Endothelial cell of umbilical vein (primary cell): ENCODE data around the gene DPY19L3. TPM values are rescaled to one million over a fixed set of nuclear protein-coding genes. Genes with fewer than 3 reads are reported as not detected.

Source experiments
- BruUV-seq: library from RNA; stranded (reverse); fragments of 400-500 nt; replicated peaks from 2 replicates; lab custom pipeline; 2021; lab: Mats Ljungman, UMichigan
- CTCF ChIA-PET: fragments of 300-600, 350-600 bp; sonication (Branson Sonifier 250); formaldehyde crosslinking; loops from one replicate; lab custom pipeline; 2021; ENCODE audit warnings: antibody characterized with exemption, inconsistent platforms; lab: Charles Lee
- POLR2A ChIA-PET: fragments of 300-600, 350-600 bp; sonication (Branson Sonifier 250); formaldehyde crosslinking; loops from one replicate; lab custom pipeline; 2021; ENCODE audit warnings: antibody characterized with exemption, inconsistent platforms; lab: Charles Lee
- DNase-seq: peaks from one replicate; pipeline ENCODE4 v3.0.0-alpha.2; 2011; ENCODE audit warnings: low read depth, low spot score
- FAIRE-seq: peaks from 2 replicates; lab custom pipeline; 2011; peaks lifted over from hg19 to GRCh38; lab: Jason Lieb, UNC
- H2AFZ ChIP-seq: 2 replicates; pipeline ENCODE4 v1.6.0; 2012; ENCODE audit warnings: low read depth, low read length, control low read depth, inconsistent platforms
- H3K27ac ChIP-seq: 2 replicates; pipeline ENCODE4 v1.5.1; 2011; ENCODE audit warnings: low read depth, mild to moderate bottlenecking, control low read depth, low read length, moderate library complexity; ENCODE audit not compliant: insufficient read depth
- H3K27me3 ChIP-seq, 2 experiments: 2 replicates each; pipeline versions ENCODE4 v1.6.0 to v1.6.1; 2011; ENCODE audit warnings: low read length in 2 of 2, mixed read lengths in 1 of 2; ENCODE audit not compliant: control insufficient read depth in 2 of 2, insufficient read depth in 2 of 2
- H3K36me3 ChIP-seq, 2 experiments: 2 replicates in 1 of 2; 3 replicates in 1 of 2; pipeline ENCODE4 v1.5.1; 2011; ENCODE audit warnings: low read length in 2 of 2, mild to moderate bottlenecking in 1 of 2, moderate library complexity in 1 of 2; ENCODE audit not compliant: control insufficient read depth in 2 of 2, insufficient read depth in 2 of 2; ENCODE audit errors: extremely low read depth in 1 of 2
- H3K4me1 ChIP-seq: 3 replicates; pipeline ENCODE4 v1.5.1; 2011; ENCODE audit warnings: mild to moderate bottlenecking, low read length; ENCODE audit not compliant: control insufficient read depth, insufficient read depth; ENCODE audit errors: extremely low read depth
- H3K4me2 ChIP-seq: 2 replicates; pipeline ENCODE4 v1.6.1; 2011; ENCODE audit warnings: low read length, control low read depth, mixed read lengths; ENCODE audit not compliant: insufficient read depth
- H3K4me3 ChIP-seq, 3 experiments: fragments of 200-600 bp in 1 of 3; sonication (generic), shearing (Covaris generic) in 1 of 3; replicated peaks in 1 of 3; 2 replicates each; pipeline ENCODE4 v1.5.1; 2011 to 2016; ENCODE audit warnings: control low read depth in 3 of 3, low read length in 3 of 3, mild to moderate bottlenecking in 2 of 3, inconsistent platforms in 1 of 3, low read depth in 1 of 3, moderate library complexity in 1 of 3; ENCODE audit not compliant: insufficient read depth in 1 of 3
- H3K79me2 ChIP-seq: 2 replicates; pipeline ENCODE4 v1.6.0; 2012; ENCODE audit warnings: low read length, inconsistent platforms; ENCODE audit not compliant: control insufficient read depth, insufficient read depth
- H3K9ac ChIP-seq: replicated peaks from 2 replicates; pipeline ENCODE3; 2011; ENCODE audit warnings: low read length, control low read depth; ENCODE audit not compliant: insufficient read depth; ENCODE audit errors: extremely low read depth
- H3K9me1 ChIP-seq: replicated peaks from 3 replicates; pipeline ENCODE4 v1.6.0; 2011; ENCODE audit warnings: mild to moderate bottlenecking, low read length; ENCODE audit not compliant: control insufficient read depth, insufficient read depth; ENCODE audit errors: extremely low read depth
- H3K9me3 ChIP-seq: replicated peaks from 2 replicates; pipeline ENCODE4 v1.5.1; 2012; ENCODE audit warnings: low read length, inconsistent platforms; ENCODE audit not compliant: control insufficient read depth, insufficient read depth
- H4K20me1 ChIP-seq: replicated peaks from 2 replicates; pipeline ENCODE3; 2011; ENCODE audit warnings: mild to moderate bottlenecking, low read length; ENCODE audit not compliant: control insufficient read depth, insufficient read depth; ENCODE audit errors: extremely low read depth
- CTCF ChIP-seq, 2 donors: IDR thresholded peaks; 1 replicate in 1 of 2; 2 replicates in 1 of 2; pipeline ENCODE4 v1.5.1; 2011; ENCODE audit warnings: low read length in 2 of 2, mild to moderate bottlenecking in 2 of 2, moderate library complexity in 2 of 2, control low read depth in 1 of 2, inconsistent platforms in 1 of 2, low read depth in 1 of 2; ENCODE audit not compliant: insufficient read depth in 1 of 2; ENCODE audit errors: extremely low read depth in 1 of 2
- EZH2 ChIP-seq: IDR thresholded peaks from 2 replicates; pipeline ENCODE4 v1.6.1; 2012; ENCODE audit warnings: borderline replicate concordance, low read depth, mild to moderate bottlenecking, moderate library complexity, low read length, inconsistent platforms; ENCODE audit not compliant: severe bottlenecking
- FOS ChIP-seq: IDR thresholded peaks from 2 replicates; pipeline ENCODE4 v1.6.1; 2011; ENCODE audit warnings: mild to moderate bottlenecking, low read length, moderate library complexity, borderline replicate concordance; ENCODE audit not compliant: insufficient read depth
- GATA2 ChIP-seq: IDR thresholded peaks from 2 replicates; pipeline ENCODE4 v1.7.0; 2011; ENCODE audit warnings: low read depth, mild to moderate bottlenecking, moderate library complexity, mixed read lengths, low read length; ENCODE audit not compliant: insufficient read length, insufficient read depth
- JUN ChIP-seq: IDR thresholded peaks from 2 replicates; pipeline ENCODE4 v1.6.1; 2011; ENCODE audit warnings: borderline replicate concordance, low read depth; ENCODE audit not compliant: insufficient read length, insufficient read depth
- MAX ChIP-seq: IDR thresholded peaks from 2 replicates; pipeline ENCODE4 v1.6.1; 2011; ENCODE audit not compliant: insufficient read depth, insufficient read length
- MYC ChIP-seq: IDR thresholded peaks from one replicate; pipeline ENCODE4 v1.6.1; 2011; ENCODE audit warnings: mild to moderate bottlenecking, low read depth, low read length
- POLR2A ChIP-seq: IDR thresholded peaks from 2 replicates; pipeline ENCODE4 v1.6.1; 2012; ENCODE audit warnings: low read depth, mild to moderate bottlenecking, control low read depth, low read length
- POLR2AphosphoS5 ChIP-seq: IDR thresholded peaks from 2 replicates; pipeline ENCODE4 v1.6.1; 2012; ENCODE audit warnings: low read depth, mild to moderate bottlenecking, control low read depth, low read length, moderate library complexity; ENCODE audit not compliant: insufficient read depth
- dilution Hi-C: fragments of 300-500 bp; cut with MboI; formaldehyde crosslinking; loops from one replicate; pipeline ENCODE4 v1.15.0; 2019; ENCODE audit warnings: low sequenced_read_pairs; ENCODE audit not compliant: extremely low pct_ligation_motif_present
- intact Hi-C: fragments of 100-400 bp; cut with micrococcal nuclease; formaldehyde crosslinking; loops from one replicate; pipeline ENCODE4 v1.10.0; 2022
- polyA plus RNA-seq, 4 experiments: library from polyadenylated mRNA; depleted of rRNA in 3 of 4; stranded (reverse) in 3 of 4; unstranded in 1 of 4; fragments of >200 nt; gene quantifications; 2 replicates each; pipeline versions ENCODE4 v1.2.1 to v1.2.3, GENCODE V29; 2011 to 2012; ENCODE audit warnings: missing spikeins in 1 of 4
- total RNA-seq: library from RNA; stranded (reverse); gene quantifications from 2 replicates; pipeline ENCODE4 v1.2.3, GENCODE V29; 2021

DPY19L3 gene
- total and polyA plus RNA-seq, 2 donors (not counting 3 experiments of a cell fraction or from before 2014, with no cell fraction given) = 36.1 to 39.5 TPM

- Histone ChIP-seq H3K4me3 (peak overlapping the region in 1 of 3 experiments; percentile 36), H3K4me2 (peak overlapping the region; percentile 76), H3K79me2 (peaks cover 27% of the 10 kb centered on the region), H3K9ac (peak overlapping the region; percentile 53), H3K9me3 (no peaks in the 10 kb centered on the region), H3K36me3 (peaks cover 0 to 8% of the 10 kb centered on the region in 2 experiments), H3K27me3 (no peaks in the 10 kb centered on the region), H3K4me1 (peaks cover 22% of the 10 kb centered on the region), H4K20me1 (no peaks in the 10 kb centered on the region), H3K9me1 (no peaks in the 10 kb centered on the region), H2AFZ (no peak overlapping the region), H3K27ac (peak overlapping the region; percentile 89)
- intact Hi-C loops (loop anchor here (1.0 kb wide), 3 partner anchors 21 to 32 kb away; partner anchors contain the start of genes DPY19L3 and ZNF507), dilution Hi-C loops (no loop called here)
- CTCF ChIA-PET = interaction anchor here (0.7 to 1.7 kb wide), 2 partner anchors 15 to 32 kb away, joined by 4 to 5 read pairs; partner anchors contain the start of gene DPY19L3
- FAIRE-seq = peak; percentile 15
- POLR2A ChIA-PET = interaction anchor here (1.1 kb wide), 1 partner anchor 32 kb away, joined by 12 read pairs; the partner anchor contains the start of gene DPY19L3
- no peak for DNase-seq
- TF ChIP-seq FOS (no peak), POLR2AphosphoS5 (no peak), MAX (no peak), EZH2 (no peak), MYC (no peak), JUN (no peak), CTCF (IDR thresholded peaks at IDR 0.05; ENCODE audit: extremely low read depth in 1 of 2, insufficient read depth in 1 of 2, low read depth in 1 of 2, low read length in 2 of 2) (no peak), POLR2A (no peak), GATA2 (no peak)
- no TSS peak for BruUV-seq
These were observed 32.6 kb upstream of the DPY19L3 start for GRCh38 chr19:32372726-32373517.
